ENCODE results near the gene TMEM143.
"Not testable (repeated sequence)": the region's sequence is repeated elsewhere in the genome, so short reads cannot be mapped to it uniquely, and the experiment has no call there.

TMEM143 gene

GRCh38 chr19:48378194-48378570, 14.4 kb upstream of the TMEM143 start:
- DNase-seq (ENCODE audit: low read depth): no peak
- TF ChIP-seq, protein P1, sequence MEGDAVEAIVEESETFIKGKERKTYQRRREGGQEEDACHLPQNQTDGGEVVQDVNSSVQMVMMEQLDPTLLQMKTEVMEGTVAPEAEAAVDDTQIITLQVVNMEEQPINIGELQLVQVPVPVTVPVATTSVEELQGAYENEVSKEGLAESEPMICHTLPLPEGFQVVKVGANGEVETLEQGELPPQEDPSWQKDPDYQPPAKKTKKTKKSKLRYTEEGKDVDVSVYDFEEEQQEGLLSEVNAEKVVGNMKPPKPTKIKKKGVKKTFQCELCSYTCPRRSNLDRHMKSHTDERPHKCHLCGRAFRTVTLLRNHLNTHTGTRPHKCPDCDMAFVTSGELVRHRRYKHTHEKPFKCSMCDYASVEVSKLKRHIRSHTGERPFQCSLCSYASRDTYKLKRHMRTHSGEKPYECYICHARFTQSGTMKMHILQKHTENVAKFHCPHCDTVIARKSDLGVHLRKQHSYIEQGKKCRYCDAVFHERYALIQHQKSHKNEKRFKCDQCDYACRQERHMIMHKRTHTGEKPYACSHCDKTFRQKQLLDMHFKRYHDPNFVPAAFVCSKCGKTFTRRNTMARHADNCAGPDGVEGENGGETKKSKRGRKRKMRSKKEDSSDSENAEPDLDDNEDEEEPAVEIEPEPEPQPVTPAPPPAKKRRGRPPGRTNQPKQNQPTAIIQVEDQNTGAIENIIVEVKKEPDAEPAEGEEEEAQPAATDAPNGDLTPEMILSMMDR (IDR thresholded peaks at IDR 0.05; ENCODE audit: insufficient read depth, low read depth, low read length, missing control alignments): no peak
- H3K4me3 ChIP-seq (ENCODE audit: low read depth, low read length): no peak overlapping the region

- TF ChIP-seq, protein P1 (IDR thresholded peaks at IDR 0.05; ENCODE audit: insufficient read depth, low read depth, low read length, missing control alignments): no peak
- no peak for DNase-seq (ENCODE audit: low read depth)
- no peak overlapping the region for H3K4me3 ChIP-seq (ENCODE audit: low read depth, low read length)
These were observed 9.8 kb upstream of the TMEM143 start for GRCh38 chr19:48373567-48373966.

- H3K4me3 ChIP-seq (ENCODE audit: low read depth, low read length): no peak overlapping the region
- no peak for DNase-seq (ENCODE audit: low read depth)
- TF ChIP-seq, protein P1 (IDR thresholded peaks at IDR 0.05; ENCODE audit: insufficient read depth, low read depth, low read length, missing control alignments): no peak
These were observed 9.2 kb upstream of the TMEM143 start for GRCh38 chr19:48372904-48373303.

- DNase-seq (ENCODE audit: low read depth); H3K4me3 ChIP-seq (ENCODE audit: low read depth, low read length): not testable (repeated sequence)
These were observed 8.0 kb upstream of the TMEM143 start for GRCh38 chr19:48371771-48372170.

DNA sequence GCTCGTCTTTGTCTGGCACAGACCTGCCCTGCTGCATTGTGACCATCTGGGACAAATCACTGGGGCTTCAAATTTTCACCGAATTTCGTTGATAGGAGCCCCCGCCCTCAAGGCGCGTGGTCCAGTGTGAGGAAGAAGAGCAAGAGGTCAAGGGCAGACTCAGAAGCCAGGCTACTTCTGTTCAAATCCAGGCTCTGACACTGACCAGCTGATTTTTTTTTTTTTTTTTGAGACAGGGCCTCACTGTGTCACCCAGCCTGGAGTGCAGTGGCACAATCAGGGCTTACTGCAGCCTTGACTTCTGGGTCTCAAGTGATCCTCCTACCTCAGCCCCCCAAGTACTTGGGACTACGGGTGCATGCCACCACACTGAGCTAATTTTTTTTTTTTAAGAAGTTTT, 7.6 kb upstream of the TMEM143 start:
- DNase-seq (ENCODE audit: low read depth): no peak
- TF ChIP-seq, protein P1 (IDR thresholded peaks at IDR 0.05; ENCODE audit: insufficient read depth, low read depth, low read length, missing control alignments): no peak
- no peak overlapping the region for H3K4me3 ChIP-seq (ENCODE audit: low read depth, low read length)

- DNase-seq (ENCODE audit: low read depth): no peak
- TF ChIP-seq, protein P1 (IDR thresholded peaks at IDR 0.05; ENCODE audit: insufficient read depth, low read depth, low read length, missing control alignments): no peak
- no peak overlapping the region for H3K4me3 ChIP-seq (ENCODE audit: low read depth, low read length)
These were observed 7.2 kb upstream of the TMEM143 start for GRCh38 chr19:48370955-48371354.

GRCh38 chr19:48368936-48369335, 5.2 kb upstream of the TMEM143 start:
- TF ChIP-seq, protein P1 (IDR thresholded peaks at IDR 0.05; ENCODE audit: insufficient read depth, low read depth, low read length, missing control alignments): no peak
- DNase-seq (ENCODE audit: low read depth): no peak
- H3K4me3 ChIP-seq (ENCODE audit: low read depth, low read length): no peak overlapping the region

All from GM12865 (cell line).